Stimulated activated CD8-positive, alpha-beta memory T cell treated with anti-CD3 and anti-CD28 coated beads, Interleukin-2, amount 100 ng/mL, for 1 hour (primary cell): ENCODE results near the gene VASH1.

ENCODE experiments used
- DNase-seq, 2 donors: peaks; one replicate each; pipeline ENCODE4 v3.0.0-alpha.2; 2020; ENCODE audit warnings: low read depth in 2 of 2

The VASH1 gene

DNA sequence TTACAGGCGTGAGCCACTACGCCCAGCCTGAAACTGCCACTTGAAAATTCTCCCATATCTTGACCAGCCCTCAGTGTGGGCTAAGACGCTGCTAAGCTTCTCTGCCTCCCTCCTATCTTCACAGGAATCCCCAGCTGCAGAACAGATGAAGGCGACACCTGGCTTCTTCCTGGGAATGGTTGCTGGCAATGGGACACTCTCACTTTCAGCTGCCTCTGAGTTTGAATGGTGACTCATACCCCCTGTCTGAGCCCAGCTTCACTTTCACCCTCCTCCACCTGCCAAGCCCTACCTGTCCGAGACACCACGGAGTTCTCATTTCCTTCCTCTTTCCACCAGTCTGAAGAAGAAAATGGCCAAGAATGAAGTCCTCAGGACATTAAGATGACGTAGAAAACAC lies 18.3 kb upstream of the VASH1 start:
- no peak for DNase-seq

DNA sequence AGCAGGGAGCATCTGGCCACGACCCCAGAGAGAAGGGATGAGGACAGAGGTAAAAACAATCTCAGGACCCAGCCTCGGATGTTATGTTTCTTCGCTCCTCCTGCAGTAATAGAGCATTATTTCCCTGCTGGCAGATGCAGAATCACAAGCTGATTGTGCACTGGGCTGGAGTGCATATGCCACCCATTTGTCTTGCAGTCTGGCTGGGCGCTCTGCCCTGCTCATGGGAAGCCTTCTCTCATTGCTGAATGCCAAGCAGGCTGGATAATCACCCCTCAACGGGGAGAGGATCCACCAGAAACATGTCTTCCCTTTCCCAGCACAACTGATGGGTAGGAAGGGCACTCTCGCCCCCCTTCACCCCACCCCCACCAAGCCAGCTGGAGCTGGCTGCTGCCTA lies 8.5 kb upstream of the VASH1 start:
- DNase-seq = no peak

DNA sequence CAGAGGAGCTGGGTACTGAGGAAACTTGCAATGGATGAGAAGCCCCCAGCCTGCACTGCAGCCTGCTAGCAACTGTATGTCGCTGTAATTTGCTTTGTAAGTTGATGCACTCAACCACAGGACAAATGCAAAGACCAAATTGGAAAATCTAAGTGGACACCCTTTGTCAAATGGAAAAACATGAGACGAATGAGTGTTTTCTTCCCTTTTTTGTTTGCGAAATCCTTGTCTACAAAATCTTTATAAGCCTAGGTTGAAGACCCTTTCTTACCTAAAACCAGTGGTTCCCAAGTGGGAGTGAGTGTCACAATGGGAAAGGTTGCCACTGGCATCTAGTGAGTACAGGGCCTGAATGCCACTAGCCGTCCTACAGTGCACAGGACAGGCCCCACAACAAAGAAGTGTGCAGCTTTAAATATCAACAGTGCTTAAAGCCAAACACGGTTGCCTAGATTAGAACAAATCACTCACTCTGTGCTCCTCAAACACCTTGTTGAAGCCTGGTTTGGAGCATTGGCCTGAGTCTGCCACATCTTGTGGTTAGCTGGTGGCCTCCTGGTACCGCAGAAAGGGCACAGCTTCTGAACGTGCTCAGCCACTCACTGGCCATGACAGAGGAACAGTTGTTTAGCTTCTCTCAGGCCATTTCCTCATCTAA lies 7.6 kb upstream of the VASH1 start:
- no peak for DNase-seq

DNA sequence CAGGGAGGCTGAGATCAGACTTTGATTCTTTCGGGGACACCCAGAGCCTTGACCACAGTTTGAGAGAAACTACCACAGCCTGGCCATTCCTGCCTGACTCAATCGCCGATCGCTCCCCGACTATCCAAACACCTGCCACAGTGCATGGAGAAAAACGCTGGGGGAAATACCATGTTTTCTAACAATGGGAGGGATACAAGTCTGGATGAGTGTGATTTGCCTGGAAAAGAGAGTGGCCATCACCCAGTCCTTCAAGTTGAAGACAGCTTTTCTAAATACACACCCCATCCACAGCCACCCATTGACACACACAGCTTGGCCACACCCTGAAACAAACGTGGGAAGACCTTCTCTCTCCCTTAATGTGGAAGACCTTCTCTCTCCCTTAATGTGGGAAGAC lies 6.7 kb upstream of the VASH1 start:
- DNase-seq = no peak

DNA sequence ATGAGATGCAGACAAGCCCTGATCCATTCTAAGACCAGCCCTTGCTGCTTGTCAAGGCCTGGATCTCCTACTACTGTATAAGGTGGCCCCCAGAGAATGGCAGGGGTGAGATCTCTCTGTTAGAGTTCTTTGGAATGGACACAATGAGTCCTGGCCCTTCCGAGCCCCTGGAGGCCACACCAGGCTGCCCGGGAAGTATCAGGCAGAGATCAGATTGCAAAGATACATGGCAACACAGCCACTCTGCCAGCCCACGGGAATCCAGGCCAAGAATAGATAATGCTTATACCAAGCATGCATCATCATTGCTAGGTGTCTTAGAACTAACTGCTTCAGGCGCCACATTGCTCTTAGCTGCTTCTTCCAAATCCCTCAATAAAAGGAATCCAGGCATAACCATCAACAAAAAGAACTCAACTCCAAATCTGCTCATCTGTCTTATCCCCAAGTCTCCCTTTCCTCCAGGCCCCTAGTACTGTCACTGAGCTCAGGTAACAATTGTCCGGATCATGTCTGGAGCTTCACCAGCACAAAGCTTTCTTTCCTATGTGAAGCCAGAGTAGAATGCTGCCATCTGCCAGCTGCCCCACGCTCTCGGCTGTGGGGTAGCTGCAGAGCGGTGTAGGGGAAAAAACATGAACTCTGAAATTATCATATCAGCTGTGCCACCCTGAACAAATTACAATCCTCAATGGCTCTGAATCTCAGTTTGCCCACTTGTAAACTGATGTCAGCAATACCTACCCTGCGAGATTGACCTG lies 5.5 kb upstream of the VASH1 start:
- no peak for DNase-seq

DNA sequence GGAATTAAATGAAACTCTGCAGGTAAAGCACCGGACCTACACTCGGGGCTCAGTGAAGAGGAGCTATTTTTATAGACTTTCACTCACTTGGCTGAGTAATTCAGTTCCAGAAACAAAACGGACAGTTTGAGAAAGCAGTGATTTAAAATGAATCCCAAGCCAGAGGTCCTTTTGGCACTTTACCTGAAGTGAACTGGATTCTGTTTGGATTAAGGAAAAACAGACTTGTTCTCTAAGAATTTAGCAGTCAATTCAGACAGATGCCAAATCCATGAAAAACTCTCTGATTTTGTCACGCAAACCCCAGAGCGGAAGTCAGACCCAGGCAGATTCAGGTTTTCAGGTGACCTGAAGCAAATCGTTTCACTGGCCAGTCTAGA lies 4.9 kb upstream of the VASH1 start:
- DNase-seq = no peak

DNA sequence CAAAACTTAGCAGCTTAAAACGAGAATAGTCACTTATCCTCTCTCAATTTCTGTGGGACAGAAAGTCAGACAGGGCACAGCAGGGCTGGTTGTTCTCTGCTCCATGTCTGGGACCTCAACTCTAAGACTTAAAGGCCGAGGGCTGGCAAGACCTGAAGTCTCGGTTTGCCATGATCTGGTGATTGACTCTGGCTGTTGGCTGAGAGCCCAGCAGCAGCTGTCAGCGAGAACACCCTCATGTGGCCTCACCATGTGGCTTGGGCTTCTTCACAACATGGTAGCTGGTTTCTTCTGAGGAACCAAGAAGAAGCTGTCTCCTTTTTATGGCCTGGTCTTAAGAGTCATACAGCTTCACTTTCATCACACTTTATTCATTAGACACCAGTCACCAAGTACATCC lies 1.7 kb upstream of the VASH1 start:
- DNase-seq = no peak

DNA sequence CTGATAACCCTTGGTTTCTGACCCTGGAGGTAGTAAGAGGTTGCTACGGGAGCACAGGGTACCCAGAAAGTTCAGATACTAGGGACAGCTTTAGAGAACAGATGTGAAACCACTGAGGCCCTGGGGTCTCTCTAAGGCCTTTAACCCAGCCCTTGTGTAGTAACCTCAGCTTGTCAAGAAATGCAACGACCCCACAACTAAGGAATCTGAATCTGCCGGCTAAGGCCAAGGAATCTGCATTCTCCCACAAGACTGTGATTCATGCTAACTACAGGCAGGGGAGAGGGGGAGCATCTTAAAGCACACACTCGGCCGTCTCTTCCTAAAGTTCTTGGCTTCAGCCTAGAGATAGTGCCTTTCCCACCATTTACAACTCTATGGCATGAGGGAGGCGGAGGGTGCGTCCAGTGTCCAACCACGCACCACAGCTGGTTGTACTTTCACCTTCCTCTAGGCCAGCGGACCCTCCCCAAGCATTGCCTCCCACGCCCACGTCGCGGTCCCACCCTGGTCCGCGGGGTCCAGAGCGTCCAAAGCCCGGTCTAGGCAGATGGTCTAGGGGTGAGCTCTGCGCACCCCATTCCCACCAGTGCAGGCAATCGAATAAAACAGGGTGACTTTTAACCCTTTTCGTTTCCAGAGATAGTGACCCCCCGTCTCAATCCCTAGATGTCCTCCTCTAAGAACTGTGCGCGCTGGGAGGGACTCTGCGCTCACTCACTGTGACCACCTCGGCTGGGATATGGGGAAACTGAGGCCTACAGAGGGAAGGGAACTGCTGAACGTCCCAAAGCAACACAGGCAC lies 735 bp upstream of the VASH1 start:
- DNase-seq = no peak

DNA sequence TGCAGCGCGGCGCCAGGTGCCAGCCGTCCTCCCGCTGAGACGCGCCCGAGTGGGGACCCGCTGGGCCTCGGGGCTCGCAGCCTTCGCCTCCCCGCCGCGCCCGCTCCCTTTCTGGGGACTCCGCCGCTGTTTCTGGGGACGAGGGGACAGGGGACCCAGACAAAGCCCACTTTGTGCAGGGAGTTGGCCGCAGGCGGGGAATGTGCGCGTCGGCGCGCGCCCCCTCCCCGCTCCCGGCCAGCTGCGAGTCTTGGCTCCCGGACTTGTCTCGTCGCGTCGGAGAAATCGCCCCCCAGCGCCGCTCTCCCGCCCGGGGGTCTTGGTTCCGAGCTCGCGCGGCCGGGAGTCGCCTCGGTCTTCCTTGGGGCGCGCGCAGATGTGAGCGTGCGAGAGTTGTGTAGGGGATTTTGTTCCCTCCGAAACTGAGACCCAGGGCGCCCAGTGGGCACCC lies 717 bp downstream of the VASH1 start:
- no peak for DNase-seq

DNA sequence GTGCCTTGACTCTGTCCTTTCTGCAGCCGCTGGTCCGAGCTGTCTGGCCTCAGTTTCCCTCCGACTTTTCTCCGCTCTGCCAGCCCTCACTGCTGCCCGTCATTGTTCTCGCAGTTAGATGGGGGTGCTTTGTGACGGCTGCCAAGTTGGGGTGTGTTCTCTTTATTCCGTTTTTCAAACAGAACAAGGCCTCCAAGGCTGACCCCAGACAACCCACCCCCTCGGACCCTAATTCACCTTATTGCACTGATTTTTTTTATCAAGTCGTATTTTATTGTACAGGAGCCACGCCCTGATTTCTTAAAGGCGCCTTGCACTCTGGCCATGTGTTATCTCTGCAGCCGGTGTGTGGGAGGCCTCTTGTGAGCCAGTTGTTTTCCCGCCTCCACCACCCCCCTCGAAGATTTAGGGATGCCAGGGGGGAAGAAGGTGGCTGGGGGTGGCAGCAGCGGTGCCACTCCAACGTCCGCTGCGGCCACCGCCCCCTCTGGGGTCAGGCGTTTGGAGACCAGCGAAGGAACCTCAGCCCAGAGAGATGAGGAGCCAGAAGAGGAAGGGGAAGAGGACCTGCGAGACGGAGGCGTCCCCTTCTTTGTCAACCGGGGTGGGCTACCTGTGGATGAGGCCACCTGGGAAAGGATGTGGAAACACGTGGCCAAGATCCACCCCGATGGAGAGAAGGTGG lies 1.3 kb downstream of the VASH1 start:
- no peak for DNase-seq

DNA sequence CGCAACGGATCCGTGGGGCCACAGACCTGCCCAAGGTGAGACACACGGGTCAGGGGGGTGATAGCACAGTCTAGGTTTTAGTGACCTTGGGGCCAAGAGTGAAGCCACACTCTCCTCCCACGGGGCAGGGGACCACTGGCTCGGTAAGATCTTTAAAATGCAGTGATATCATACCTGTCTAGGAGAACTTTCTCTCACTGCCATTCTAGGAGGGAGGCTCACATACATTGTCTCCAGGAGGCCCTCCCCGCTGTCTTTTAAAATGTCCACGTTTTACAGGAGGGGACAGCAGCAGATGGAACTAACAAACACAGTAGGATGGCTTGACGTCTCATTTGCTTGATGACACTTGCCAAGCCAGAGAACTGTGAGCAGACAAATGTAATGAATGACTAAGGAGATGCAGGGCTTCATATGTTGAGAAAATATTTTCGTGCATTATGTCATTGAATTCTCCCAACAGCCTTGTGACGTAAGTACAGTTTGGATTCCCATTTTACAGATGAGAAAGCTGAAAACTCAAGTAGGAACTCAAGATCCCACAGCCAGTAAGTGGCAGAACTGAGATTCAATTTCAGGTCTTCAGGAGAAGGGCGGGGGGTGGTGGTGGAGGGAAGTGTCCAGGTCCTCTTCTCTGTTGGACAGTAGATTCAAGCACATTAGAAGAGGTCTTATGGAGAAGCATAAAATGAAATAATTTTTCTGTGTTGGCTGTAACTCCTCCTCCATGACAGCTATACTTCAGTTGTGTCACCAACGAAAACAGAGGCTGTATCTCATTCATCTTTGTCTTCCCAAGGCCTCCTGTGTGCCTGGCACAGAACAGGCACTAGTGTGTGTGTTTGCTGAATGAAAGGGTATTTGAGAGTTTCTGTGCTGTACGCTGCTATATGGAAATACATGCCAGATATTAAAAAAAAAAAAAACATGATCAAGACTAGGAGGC lies 2.1 kb downstream of the VASH1 start:
- DNase-seq = no peak

DNA sequence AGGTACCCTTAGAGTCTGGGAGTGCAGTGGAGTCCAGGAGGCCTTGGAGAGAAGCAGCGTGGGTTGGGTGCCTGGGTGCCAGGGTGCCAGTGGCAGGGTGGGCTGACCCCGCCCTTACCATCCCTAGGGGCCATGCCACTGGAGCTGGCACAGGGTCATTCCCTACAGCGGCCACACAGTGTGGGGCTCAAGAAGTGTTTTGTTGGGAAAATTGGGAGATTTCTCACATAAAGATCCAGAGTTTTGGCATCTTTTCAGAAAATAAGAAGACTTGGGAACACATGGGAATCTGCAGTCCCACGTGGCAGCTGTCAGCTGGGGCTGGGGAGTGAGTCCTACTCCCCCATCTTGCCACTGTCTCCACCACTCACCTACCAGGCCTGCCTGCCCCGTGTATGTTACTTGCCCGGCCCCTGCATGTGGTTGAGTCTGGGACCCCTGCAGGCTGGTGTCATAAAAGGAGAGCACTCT lies 4.2 kb downstream of the VASH1 start:
- DNase-seq = no peak

DNA sequence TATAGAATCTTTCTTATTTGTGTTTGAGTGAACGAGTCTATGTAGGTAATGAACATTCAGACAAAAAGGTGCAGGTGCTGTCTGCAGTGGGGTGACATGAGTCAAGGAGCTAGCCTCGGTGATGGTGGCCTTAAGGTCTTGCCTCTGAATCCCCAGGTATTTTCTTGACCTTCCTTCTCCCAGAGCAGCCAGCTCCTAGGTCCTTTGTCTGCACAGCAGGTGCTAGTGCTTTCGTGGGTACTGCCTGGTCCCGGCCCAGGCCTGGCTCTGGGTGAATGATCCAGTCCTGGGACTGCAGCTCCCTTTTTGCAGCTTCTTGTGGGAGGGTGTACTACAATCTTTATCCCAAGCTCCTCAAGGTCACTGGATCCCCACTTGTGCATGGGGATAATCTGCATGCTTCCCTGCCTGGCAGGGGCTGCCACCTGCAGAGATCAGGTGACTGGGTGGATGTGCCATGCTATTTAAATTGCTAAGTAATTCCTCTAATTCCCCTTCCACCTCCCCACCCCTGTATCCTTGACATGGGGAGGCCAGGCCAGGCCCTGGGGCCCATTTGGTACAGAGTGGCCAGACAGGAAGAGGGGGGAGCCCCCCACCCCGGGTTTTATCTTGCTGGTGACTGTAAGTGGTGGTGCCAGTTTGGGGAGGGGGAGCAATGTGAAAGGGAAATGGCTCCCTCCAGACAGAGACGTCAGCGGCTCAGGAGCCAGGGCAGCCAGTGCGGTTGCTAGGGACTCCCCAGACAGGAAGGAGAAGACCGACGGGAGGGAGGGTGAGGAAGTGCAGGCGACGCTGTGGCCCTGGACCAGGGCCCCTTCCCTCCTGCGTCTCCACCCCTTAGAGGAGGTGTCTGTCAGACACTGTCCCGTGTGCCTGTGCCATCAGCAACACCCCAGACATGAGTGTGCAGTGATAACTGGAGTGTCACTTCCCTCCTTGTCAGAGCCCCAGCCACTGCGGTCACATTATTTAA lies 6.7 kb downstream of the VASH1 start:
- DNase-seq = peak in 1 of 2 donors; percentile 21

DNA sequence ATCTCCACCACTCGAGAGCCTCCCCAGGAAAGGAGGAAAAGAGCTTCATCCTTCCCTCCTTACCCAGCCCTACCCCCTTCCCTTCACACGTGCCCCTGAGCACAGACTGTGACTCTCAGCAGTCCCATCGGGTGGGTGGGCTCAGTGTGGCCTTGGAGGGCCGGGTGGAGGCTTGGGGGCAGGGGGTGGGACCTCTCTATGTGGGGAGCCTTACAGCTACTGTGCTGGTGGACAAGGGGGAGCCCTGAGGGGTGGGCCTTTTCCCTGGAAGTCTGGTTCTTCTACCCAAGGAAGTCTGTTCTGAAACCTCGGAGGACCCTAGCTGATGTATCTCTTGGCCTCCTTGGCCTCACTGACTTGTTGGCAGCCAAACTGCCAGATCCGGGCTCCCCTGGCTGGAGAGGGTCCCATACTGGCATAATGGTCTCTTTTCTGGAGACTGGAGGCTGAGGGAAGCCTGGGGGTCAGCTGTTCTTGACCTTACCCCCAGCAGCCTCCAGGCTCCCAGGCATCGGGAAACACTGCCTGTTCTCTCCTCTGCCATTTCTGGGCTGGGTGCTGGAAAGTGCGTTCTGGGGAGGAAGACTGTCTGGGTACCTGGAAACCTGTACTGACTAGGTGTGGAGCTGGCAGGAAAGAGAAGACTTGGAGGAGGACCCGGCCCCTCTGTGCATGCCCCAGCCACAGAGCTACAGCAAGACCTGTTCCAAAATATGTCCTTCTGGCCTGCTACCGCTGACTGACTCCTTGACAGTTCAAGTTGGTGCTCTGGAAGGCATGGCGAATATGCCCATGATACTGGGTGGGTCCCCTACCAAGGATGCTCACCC lies 7.6 kb downstream of the VASH1 start:
- no peak for DNase-seq

DNA sequence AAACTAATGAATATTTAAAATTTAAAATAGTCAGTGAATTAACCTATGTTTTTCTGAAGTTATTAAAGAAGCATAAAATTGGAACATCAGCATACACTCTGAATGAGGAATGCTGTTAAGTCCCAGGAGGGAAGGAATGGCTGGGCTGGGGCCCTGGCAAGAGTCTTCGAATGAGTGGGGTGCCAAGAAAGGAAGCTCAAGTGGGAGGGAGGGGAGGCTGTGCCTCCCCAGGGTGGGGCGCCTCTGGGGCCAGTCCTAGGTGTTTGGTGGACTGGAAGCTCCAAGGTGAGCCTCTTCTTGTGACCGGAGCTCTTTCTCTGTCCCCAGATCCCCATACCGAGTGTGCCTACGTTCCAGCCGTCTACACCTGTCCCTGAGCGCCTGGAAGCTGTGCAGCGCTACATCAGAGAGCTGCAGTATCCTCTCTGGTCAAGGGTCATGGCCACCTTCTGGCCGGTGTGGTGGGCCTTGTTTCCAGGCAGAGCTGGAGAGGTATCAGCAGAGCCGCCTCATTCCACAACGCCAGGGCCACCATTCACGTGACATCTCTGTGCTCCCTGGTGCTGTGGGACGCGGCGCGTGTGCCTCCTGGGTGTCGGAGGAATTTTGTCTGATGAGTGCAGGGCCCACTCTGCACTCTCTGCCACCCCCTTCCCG lies 8.5 kb downstream of the VASH1 start:
- no peak for DNase-seq

DNA sequence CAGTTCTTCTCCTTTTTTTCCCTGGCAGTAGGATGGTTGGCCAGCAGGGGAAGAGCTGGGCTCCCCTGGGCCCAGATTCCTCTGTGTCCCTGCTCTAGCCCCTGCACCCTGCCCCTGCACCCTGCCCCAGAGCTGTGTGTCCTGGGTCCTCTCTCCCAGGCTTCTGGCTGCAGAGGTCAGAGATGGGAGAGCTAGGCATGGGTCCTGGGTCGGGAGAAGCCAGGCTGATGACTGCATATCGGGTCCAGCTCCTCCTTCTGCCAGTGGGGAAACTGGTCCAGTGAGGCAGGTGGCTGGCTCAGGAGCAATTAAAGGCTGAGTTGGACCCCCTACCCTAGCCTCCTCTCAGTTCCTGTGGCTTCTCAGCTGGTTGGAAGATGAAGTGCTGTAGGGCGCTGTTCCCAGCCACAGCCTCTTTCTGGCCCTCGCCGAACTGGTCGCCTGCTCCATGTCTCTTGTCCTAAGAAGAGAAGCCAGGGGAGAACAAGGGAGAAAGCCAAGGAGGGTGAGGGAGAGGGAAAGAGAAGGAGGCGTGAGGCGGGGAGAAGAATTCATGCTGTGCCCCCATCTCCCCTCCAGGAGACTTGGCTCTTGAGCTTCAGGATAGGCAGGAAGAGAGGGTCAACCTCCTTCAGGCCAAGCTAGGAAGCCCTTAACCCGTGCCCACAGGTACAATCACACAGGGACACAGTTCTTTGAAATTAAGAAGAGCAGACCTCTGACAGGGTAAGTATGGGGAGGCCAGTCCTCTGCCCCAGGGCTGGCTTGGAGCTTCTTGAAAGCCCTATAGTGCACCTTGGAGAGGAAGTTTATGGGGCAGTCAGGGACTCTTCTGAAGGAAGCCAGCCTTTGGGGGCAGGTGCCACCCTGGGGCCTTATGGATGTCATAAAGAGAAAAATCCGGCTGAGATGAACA lies 9.5 kb downstream of the VASH1 start:
- DNase-seq = no peak

DNA sequence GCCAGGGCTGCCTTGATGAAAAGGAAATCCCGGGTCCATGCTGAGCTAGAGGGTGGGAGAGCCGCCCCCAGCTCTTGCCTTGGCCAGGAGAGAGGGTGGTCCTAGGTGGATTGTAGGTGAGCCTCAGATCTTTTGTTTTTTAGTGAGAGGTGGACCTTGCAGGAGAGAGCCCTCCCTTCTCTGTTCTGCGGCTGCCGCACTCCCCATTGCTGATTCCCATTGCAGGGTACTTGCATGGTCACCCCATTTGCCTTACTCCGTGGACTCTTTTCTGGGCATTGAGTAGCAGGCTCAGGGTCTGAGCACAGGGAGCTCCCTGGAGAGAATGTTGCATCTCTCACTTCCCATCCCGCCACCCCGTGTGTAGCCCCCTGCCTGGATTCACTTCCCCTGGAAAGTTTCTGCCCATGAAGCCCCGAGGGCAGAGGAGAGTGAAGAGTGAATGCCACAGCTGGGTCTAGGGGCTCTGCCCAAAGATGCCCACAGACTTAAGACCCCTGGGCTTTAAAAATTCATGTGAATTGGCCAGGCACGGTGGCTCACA lies 10.2 kb downstream of the VASH1 start:
- DNase-seq = no peak
